Stimulated activated CD4-positive, alpha-beta T cell treated with anti-CD3 and anti-CD28 coated beads, Interleukin-4, amount 100 ng/mL, for 1 hour (primary cell): Measurements from ENCODE around the gene PCF11.
"Not testable (repeated sequence)": the region's sequence is repeated elsewhere in the genome, so short reads cannot be mapped to it uniquely, and the experiment has no call there.

Experiments
- DNase-seq: peaks from one replicate; pipeline ENCODE4 v3.0.0-alpha.2; 2020

The PCF11 gene

DNA sequence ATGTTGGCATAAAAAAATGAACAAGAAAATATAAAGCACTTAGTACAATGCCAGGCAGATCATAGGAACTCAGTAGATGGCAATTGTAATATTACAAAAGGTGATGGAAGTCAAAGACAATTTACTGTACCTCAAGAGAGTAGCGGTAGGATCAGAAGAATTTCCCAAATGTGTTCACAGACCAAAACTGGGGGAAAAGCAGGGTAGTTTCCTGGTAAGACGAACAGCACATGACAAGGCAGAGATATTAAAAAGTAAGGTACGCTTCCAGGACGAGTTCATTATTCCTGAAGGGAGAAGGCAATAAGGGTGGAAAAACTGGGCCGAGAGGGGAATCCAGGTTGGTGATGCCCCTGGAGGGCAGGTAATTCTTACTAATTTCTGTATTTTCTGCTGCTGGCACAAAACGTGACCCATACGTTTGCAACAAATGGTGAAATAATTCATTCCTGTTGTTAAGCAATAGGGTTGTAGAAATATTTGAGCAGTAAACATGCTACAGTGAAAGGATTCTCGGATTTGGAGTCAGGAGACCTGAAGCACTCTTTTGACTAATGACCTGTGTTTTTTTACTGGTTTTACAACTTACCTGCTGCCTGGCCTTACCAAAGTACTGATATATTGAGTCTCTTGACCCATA lies 35.8 kb downstream of the PCF11 start:
- no peak for DNase-seq

DNA sequence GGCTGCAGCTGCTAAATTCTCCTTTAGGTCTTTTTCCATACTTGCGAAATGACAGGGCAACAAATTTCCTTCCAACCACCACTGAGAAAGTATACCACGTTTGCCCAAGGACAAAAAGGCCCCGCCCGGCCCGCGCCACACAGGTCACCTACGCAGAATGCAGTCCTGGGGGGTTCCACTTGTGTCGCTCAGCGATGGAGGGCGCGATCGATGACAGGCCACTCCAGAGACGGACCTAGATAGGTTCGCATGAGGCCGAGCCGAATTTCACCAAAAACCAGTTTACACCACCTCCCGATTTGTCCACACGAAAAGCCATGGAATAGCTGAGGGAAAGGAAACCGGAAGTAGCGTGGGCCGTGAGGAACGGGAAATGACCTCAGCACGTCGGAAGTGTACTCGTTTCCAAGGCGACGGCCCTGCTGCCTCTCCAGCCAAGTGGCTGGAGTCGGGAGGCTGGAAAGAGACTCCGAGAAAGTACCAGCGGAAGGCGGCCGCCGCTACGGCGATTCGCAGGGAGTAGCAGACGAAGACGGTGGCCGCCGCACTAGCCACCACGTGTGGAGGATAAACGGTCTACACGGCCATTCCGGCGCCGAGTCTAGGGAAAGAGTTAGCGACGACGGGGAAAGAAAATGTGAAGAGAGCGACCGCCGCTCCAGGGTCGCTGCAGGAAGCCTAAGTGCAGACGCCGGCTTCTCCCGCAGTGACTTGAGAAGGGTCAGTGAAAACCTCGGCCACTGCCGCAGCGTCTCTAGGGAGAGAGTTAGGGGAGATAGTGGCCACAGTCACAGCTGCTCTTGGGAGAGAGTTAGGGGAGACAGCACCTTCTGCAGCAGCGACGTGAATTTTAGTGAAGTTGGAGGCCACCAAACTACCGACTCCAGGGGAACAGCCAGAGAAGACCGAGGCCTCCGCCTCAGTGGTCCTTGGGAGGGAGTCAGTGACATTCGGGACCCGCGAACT lies 36.7 kb downstream of the PCF11 start, which contains the start of gene ANKRD42:
Gene ANKRD42, plus strand, starts transcription at position 398 of the 966 bp plus-strand sequence. CDS start 959 bp downstream, outside the sequence.
- DNase-seq, result peak; percentile 81

- peak; percentile 49 for DNase-seq
These were observed 37.6 kb downstream of the PCF11 start for GRCh38 chr11:83194281-83195142.

DNA sequence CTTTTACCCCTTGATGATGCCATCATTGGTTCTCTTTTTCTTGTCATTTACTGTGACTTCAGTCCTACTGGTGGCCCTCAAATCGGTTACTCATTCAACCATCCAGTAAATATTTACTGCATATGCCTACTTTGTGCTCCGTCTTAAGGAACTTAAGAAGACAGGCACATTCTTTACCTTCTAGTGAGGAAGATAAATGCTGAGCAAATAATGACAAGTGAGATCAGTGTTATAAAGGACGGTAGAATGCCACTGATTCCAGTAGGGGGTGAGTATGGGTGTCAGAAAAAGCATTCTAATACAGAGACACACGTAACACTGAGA lies 38.2 kb downstream of the PCF11 start:
- no peak for DNase-seq

DNA sequence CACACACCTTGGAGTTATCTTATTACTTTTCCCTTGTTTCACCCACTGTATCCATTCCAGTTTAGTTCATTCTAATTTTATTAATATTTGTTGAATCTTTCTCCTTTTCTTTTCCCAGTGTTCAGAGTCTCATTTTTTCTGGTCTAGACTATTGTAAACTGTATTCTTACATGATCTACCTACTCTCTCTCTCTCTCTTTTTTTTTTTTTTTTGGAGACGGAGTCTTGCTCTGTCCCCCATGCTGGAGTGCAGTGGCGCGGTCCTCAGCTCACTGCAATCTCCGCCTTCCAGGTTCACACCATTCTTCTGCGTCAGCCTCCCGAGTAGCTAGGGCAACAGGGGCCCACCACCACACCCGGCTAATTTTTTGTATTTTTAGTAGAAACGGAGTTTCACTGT lies 38.7 kb downstream of the PCF11 start:
- DNase-seq, result no peak

DNA sequence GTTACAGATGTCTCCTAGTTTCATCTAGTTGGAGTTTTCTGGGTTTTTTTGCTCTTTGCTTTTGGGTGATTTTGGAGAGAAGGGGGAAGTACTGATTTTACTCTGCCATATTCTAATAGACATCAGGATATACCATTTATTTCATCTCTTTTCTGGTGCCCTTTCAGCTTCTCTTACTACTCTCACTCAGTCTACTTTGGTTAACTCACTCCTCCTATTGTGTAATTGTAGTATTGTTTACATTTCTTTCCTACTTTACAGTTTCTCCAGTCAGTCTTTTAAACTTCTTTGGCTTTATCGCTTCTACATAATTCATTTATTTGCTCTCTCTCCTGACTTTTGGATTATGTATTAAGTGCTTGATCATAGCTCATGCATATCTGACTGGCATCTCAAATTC lies 43.1 kb downstream of the PCF11 start:
- DNase-seq, result no peak

- no peak for DNase-seq
These were observed 48.8 kb downstream of the PCF11 start for GRCh38 chr11:83205608-83206185.

DNA sequence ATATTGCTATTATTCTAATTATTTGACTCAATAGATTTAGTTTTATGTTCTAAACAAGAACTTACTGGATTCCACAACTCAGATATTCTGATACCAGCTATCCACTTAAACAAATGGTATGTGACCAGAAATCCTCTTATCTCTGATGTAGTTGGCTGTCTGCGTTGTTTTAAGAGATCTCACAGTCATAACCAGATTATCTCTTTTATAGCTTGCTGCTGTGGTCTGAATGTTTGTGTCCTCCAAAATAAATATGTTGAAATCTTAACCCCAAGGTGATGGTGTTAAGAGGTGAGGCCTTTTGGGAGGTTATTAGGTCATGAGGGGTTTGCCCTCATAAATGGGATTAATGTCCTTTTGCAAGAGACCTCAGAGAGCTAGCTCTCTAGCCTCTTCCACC lies 49.3 kb downstream of the PCF11 start:
- DNase-seq, result no peak

DNA sequence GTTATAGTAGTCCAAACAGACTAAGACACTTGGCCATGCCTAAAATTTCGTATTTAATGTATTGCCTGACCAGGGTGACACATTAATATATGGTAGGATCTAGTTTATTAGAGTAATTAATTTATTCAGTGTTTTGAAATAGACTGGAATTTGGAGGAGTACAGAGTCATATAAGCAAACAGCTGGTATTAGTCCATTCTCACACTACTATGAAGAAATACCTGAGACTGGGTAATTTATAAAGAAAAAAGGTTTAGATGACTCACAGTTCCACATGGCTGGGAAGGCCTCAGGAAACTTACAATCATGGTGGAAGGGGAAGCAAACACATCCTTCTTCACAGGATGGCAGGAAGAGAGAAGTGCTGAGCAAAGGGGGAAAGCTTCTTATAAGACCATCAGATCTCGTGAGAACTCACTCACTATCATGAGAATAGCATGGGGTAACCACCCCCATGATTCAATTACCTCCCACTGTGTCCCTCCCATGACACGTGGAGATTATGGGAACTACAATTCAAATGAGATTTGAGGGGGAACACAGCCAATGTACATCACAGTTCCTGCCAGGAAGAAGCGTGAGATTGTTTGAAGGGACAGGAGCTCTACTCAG lies 49.9 kb downstream of the PCF11 start:
- not testable (repeated sequence) for DNase-seq

- DNase-seq, result no peak
These were observed 62.2 kb downstream of the PCF11 start for GRCh38 chr11:83219095-83219494.

- DNase-seq, result no peak
These were observed 63.3 kb downstream of the PCF11 start for GRCh38 chr11:83220260-83220659.

DNA sequence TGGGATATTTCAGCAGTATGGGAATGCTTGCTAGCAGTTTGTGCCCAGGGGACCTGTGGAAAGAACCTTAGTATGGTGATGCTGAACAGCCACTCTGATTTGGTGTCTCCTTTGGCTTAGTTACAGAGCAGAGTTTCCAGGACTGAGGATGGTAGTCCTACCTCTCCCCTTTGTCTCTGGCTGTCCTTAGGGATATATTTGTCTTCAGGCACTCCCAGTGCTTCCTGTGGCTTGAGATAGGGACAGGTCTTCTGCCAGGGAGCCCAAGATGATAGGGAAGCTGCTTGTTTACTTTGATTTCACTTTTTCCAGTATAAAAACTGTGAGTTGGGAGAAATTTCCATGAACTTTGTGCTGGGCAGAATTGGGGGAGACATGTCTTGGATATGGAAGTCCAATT lies 64.8 kb downstream of the PCF11 start:
- DNase-seq, result no peak

- DNase-seq, result no peak
These were observed 65.6 kb downstream of the PCF11 start for GRCh38 chr11:83222499-83222898.

DNA sequence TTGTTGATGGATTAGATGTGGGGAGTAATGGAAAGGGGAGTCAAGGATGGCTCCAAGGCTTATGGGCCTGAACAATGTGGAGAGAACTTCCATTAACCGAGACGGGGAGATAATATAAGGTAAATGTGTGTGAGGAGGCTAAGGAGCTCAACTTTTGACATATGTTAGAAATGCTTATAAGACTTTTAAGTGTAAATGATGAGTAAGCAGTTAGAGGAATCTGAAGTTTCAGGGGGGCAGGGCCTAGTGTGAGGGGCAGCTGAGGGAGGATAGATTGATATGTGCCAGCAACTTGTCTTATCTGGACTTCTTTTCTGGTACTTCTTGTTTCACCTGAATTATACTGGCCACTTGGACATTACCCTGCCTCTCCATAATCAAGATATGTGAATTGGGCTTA lies 66.5 kb downstream of the PCF11 start:
- DNase-seq, result no peak

DNA sequence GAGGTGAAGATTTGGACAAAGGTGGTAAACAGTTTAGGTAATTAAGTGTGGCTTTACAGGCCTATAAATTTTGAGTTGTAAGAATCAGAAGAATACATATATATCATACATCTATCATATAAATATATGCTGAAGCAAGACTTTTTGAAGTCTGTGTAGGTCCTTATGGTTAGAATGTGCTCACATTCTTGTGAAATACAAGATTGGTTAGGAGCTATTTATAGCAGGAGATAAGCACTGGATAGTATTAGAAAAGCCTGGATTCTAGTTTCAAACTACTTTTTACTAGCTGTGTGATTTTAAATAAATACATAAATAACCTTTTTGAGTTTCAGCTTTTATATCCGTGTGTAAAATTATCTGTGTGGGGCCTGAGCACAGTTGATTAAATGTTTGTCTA lies 78.9 kb downstream of the PCF11 start:
- no peak for DNase-seq
